B cell (primary cell): ENCODE measurements around the gene STUM. TPM values are rescaled to one million over a fixed set of nuclear protein-coding genes. Genes with fewer than 3 reads are reported as not detected.

Experiments
- ATAC-seq: fragments of 200-7000 bp; cut with Tn5 transposase; one replicate; pipeline ENCODE4 v1.10.0; 2021; ENCODE audit warnings: low read depth, mild to moderate bottlenecking, moderate number of reproducible peaks, moderate library complexity
- CTCF ChIA-PET: fragments of 350-600 bp; sonication (Branson Sonifier 250); formaldehyde crosslinking; loops from one replicate; lab custom pipeline; 2021; ENCODE audit warnings: antibody characterized with exemption, inconsistent platforms; lab: Charles Lee
- POLR2A ChIA-PET: fragments of 350-600 bp; sonication (Branson Sonifier 250); formaldehyde crosslinking; loops from one replicate; lab custom pipeline; 2021; ENCODE audit warnings: antibody characterized with exemption; lab: Charles Lee
- DNase-seq: peaks from one replicate; pipeline ENCODE4 v3.0.0; 2013
- H2AFZ ChIP-seq: 2 replicates; pipeline ENCODE4 v1.6.1; 2012; ENCODE audit warnings: mild to moderate bottlenecking, low read depth, low read length; ENCODE audit not compliant: insufficient read depth, poor library complexity, severe bottlenecking
- H3K27ac ChIP-seq, 2 donors: 1 replicate in 1 of 2; 2 replicates in 1 of 2; pipeline ENCODE4 v1.5.1; 2012 to 2013; ENCODE audit warnings: low read length in 2 of 2, mild to moderate bottlenecking in 2 of 2, moderate library complexity in 1 of 2
- H3K27me3 ChIP-seq, 4 experiments: fragments of 200-600 bp in 1 of 4; sonication (generic) in 1 of 4; replicated peaks in 1 of 4; 1 replicate in 2 of 4; 2 replicates in 2 of 4; pipeline versions ENCODE4 v1.6.1 to v1.7.0; 2013 to 2016; ENCODE audit warnings: low read length in 3 of 4, mild to moderate bottlenecking in 2 of 4, mixed read lengths in 1 of 4, moderate library complexity in 1 of 4; ENCODE audit not compliant: insufficient read depth in 4 of 4, control insufficient read depth in 3 of 4; ENCODE audit errors: control extremely low read depth in 1 of 4
- H3K36me3 ChIP-seq, 2 experiments: replicated peaks in 1 of 2; 1 replicate in 1 of 2; 2 replicates in 1 of 2; pipeline versions ENCODE4 v1.6.1 to v1.7.1; 2013; ENCODE audit warnings: low read length in 1 of 2; ENCODE audit not compliant: insufficient read depth in 2 of 2, control insufficient read depth in 1 of 2; ENCODE audit errors: control extremely low read depth in 1 of 2, extremely low read depth in 1 of 2
- H3K4me1 ChIP-seq, 2 donors: fragments of 200-600 bp in 1 of 2; sonication (generic) in 1 of 2; 1 replicate in 1 of 2; 2 replicates in 1 of 2; pipeline versions ENCODE4 v1.5.1 to v1.6.1; 2013 to 2017; ENCODE audit warnings: low read length in 2 of 2; ENCODE audit not compliant: control insufficient read depth in 2 of 2, insufficient read depth in 2 of 2
- H3K4me2 ChIP-seq: replicated peaks from 2 replicates; pipeline ENCODE3; 2012; ENCODE audit warnings: mild to moderate bottlenecking, low read depth, low read length; ENCODE audit not compliant: poor library complexity, severe bottlenecking
- H3K4me3 ChIP-seq, 5 experiments: fragments of 200-600 bp in 1 of 5; sonication (generic) in 1 of 5; 1 replicate in 3 of 5; 2 replicates in 2 of 5; pipeline versions ENCODE4 v1.5.1 to v1.7.0; 2011 to 2016; ENCODE audit warnings: low read length in 4 of 5, mild to moderate bottlenecking in 4 of 5, low read depth in 2 of 5, control low read depth in 1 of 5, moderate library complexity in 1 of 5; ENCODE audit not compliant: insufficient read depth in 1 of 5; ENCODE audit errors: control extremely low read depth in 1 of 5, extremely low read depth in 1 of 5
- H3K79me2 ChIP-seq: fragments of 200-600 bp; sonication (generic); one replicate; pipeline ENCODE4 v1.6.0; 2016; ENCODE audit warnings: low read length; ENCODE audit not compliant: control insufficient read depth, insufficient read depth
- H3K9ac ChIP-seq: fragments of 200-600 bp; sonication (generic); 2 replicates; pipeline ENCODE4 v1.6.1; 2017; ENCODE audit warnings: mild to moderate bottlenecking, low read length, moderate library complexity
- H3K9me3 ChIP-seq, 3 donors: one replicate each; pipeline versions ENCODE4 v1.6.1 to v1.7.1; 2013; ENCODE audit warnings: low read length in 2 of 3; ENCODE audit not compliant: control insufficient read depth in 2 of 3, insufficient read depth in 1 of 3; ENCODE audit errors: control extremely low read depth in 1 of 3
- H4K20me1 ChIP-seq: 2 replicates; pipeline ENCODE4 v1.6.0; 2012; ENCODE audit warnings: mild to moderate bottlenecking, low read length; ENCODE audit not compliant: insufficient read depth, control insufficient read depth, poor library complexity, severe bottlenecking
- H3K27ac Mint-ChIP-seq: one replicate; pipeline ENCODE4 v1.8.0; 2021; ENCODE audit warnings: mixed read lengths
- H3K27me3 Mint-ChIP-seq: one replicate; pipeline ENCODE4 v1.8.0; 2021; ENCODE audit warnings: mixed read lengths
- H3K4me1 Mint-ChIP-seq: one replicate; pipeline ENCODE4 v1.8.0; 2021; ENCODE audit warnings: mixed read lengths
- H3K4me3 Mint-ChIP-seq: one replicate; pipeline ENCODE4 v1.8.0; 2021; ENCODE audit warnings: mixed read lengths
- H3K9me3 Mint-ChIP-seq: one replicate; pipeline ENCODE4 v1.8.0; 2022; ENCODE audit warnings: mixed read lengths; ENCODE audit not compliant: insufficient read depth
- EZH2 ChIP-seq: IDR thresholded peaks from 2 replicates; pipeline ENCODE4 v1.6.1; 2012; ENCODE audit warnings: borderline replicate concordance, low read depth, mild to moderate bottlenecking, moderate library complexity, low read length; ENCODE audit not compliant: insufficient read depth, poor library complexity, severe bottlenecking
- WGBS: methylation state at CpG from one replicate; pipeline ENCODE4 v1.1.5; 2013; ENCODE audit warnings: missing lambda C conversion rate; ENCODE audit not compliant: insufficient coverage; 5-methylcytosine and 5-hydroxymethylcytosine counted together
- intact Hi-C: fragments of 100-400 bp; cut with micrococcal nuclease; formaldehyde crosslinking; loops from one replicate; pipeline ENCODE4 v1.10.0; 2022
- polyA plus RNA-seq: library from polyadenylated mRNA; depleted of rRNA; stranded (reverse); fragments of >200 nt; gene quantifications from 2 replicates; pipeline ENCODE4 v1.2.3, GENCODE V29; 2012
- total RNA-seq, 2 donors: library from RNA; stranded (reverse); fragments of 120-200 nt in 1 of 2; gene quantifications; 1 replicate in 1 of 2; 2 replicates in 1 of 2; pipeline versions ENCODE4 v1.2.3 to v1.2.4, GENCODE V29; 2013 to 2022
- TF ChIP-seq, protein P1 (sequence below): fragments of 200-600 bp; IDR thresholded peaks from one replicate; pipeline ENCODE4 v1.8.0; 2022; ENCODE audit warnings: antibody characterized with exemption, mild to moderate bottlenecking

The STUM gene
- total and polyA plus RNA-seq, 2 donors (not counting 1 experiment from before 2014, with no cell fraction given), result 0.12 to 0.69 TPM

DNA sequence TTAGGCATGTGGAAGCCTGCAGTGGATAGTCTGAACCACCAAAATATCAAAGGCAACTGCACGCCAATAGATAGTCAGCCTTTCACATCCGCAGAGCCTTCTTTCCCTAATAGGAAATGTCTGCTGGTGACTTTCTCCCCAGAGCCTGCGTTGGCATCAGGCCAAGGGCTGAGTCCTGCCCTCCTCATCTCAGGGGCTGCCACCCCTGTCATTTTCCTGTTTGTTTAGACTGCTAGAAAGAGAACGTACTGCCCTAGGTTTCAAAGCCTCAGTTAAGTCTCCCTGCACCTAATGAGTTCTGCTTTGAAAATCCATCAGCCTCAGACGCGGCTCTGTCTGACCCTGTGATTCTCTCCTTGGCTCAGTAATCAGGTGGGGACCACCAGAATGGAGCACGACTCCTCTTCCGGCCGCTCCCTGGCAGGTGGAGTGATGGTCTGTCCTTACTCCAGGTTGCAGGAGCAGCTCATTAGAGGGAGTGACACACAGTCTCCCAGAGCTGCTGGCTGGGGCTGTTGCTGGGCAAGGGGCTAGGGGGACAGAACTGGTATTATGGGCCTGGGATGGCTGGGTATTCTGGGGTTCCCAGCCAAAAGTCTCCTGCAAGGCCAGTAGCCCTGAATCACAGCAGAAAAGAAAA, 27.3 kb downstream of the STUM start:
- H3K4me3 ChIP-seq, result no peak overlapping the region
- ChIA-PET POLR2A (no interaction called here), CTCF (no interaction called here)
- TF ChIP-seq, protein P1, sequence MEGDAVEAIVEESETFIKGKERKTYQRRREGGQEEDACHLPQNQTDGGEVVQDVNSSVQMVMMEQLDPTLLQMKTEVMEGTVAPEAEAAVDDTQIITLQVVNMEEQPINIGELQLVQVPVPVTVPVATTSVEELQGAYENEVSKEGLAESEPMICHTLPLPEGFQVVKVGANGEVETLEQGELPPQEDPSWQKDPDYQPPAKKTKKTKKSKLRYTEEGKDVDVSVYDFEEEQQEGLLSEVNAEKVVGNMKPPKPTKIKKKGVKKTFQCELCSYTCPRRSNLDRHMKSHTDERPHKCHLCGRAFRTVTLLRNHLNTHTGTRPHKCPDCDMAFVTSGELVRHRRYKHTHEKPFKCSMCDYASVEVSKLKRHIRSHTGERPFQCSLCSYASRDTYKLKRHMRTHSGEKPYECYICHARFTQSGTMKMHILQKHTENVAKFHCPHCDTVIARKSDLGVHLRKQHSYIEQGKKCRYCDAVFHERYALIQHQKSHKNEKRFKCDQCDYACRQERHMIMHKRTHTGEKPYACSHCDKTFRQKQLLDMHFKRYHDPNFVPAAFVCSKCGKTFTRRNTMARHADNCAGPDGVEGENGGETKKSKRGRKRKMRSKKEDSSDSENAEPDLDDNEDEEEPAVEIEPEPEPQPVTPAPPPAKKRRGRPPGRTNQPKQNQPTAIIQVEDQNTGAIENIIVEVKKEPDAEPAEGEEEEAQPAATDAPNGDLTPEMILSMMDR, result no peak
- no peak for TF ChIP-seq EZH2
- Mint-ChIP-seq H3K27ac (no peak overlapping the region), H3K9me3 (no peaks in the 10 kb centered on the region), H3K27me3 (no peaks in the 10 kb centered on the region), H3K4me3 (no peak overlapping the region), H3K4me1 (peaks cover 2% of the 10 kb centered on the region)
- H3K36me3 ChIP-seq, result no peaks in the 10 kb centered on the region
- H3K9ac ChIP-seq, result no peak overlapping the region
- no peaks in the 10 kb centered on the region for H3K79me2 ChIP-seq
- 65% methylated on average over 8 of the region's 9 CpGs for WGBS
- ATAC-seq (no peak), DNase-seq (no peak)
- no peaks in the 10 kb centered on the region for H4K20me1 ChIP-seq
- intact Hi-C loops, result no loop called here
- H3K4me2 ChIP-seq, result no peak overlapping the region
- H3K27ac ChIP-seq, result no peak overlapping the region
- H2AFZ ChIP-seq, result no peak overlapping the region
- H3K9me3 ChIP-seq, result peaks cover 0 to 4% (median 0%) of the 10 kb centered on the region in 3 donors
- no peaks in the 10 kb centered on the region for H3K4me1 ChIP-seq
- no peaks in the 10 kb centered on the region for H3K27me3 ChIP-seq

DNA sequence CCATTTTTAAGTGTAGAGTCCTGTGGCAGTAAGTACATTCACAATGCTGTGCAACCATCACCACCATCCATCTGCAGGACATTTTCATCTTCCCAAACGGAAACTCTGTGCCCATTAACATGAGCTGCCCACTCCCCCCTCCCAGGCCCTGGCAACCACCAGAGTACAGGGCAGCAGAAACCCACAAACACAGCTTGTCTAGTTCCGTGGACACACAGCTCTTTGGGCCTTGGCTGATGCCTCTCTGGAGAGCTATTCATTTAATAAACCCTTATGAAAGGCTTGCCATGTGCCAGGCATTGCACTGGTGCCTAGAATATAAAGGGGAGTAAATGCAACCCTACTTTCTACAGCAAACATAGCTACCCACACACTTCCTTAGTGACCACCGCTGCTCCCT, 28.0 kb downstream of the STUM start:
- intact Hi-C loops, result no loop called here
- DNase-seq, result no peak
- peaks cover 2% of the 10 kb centered on the region for H3K4me1 Mint-ChIP-seq
- Histone ChIP-seq H4K20me1 (no peaks in the 10 kb centered on the region), H3K27me3 (no peaks in the 10 kb centered on the region), H3K9me3 (peaks cover 0 to 4% (median 0%) of the 10 kb centered on the region in 3 donors), H3K4me3 (no peak overlapping the region), H3K36me3 (no peaks in the 10 kb centered on the region), H2AFZ (no peak overlapping the region), H3K4me1 (no peaks in the 10 kb centered on the region), H3K4me2 (no peak overlapping the region), H3K27ac (no peak overlapping the region), H3K9ac (no peak overlapping the region), H3K79me2 (no peaks in the 10 kb centered on the region)
- ATAC-seq, result no peak
- no peaks in the 10 kb centered on the region for H3K27me3 Mint-ChIP-seq
- ChIA-PET CTCF (interaction anchor here (0.5 kb wide), 1 partner anchor 1121 kb away, joined by 3 read pairs; no protein-coding TSS in a partner anchor), POLR2A (no interaction called here)
- no peak overlapping the region for H3K4me3 Mint-ChIP-seq
- no peaks in the 10 kb centered on the region for H3K9me3 Mint-ChIP-seq
- 80% methylated on average over 1 of the region's 3 CpGs for WGBS
- no peak overlapping the region for H3K27ac Mint-ChIP-seq
- no peak for TF ChIP-seq EZH2
- TF ChIP-seq, protein P1, result no peak
